DND-41 (cell line): Measurements from ENCODE around the gene TMEM9.

Experiments
- ATAC-seq: fragments of 200-7000 bp; cut with Tn5 transposase; 3 replicates; pipeline ENCODE4 v1.9.1; 2021; ENCODE audit warnings: low read depth; ENCODE audit not compliant: insufficient read depth
- DNase-seq: peaks from one replicate; pipeline ENCODE4 v3.0.0-alpha.2; 2020
- H2AFZ ChIP-seq: 2 replicates; pipeline ENCODE4 v1.6.0; 2012; ENCODE audit warnings: low read depth, low read length
- H3K27ac ChIP-seq: 2 replicates; pipeline ENCODE4 v1.5.1; 2012; ENCODE audit warnings: low read length, inconsistent platforms
- H3K27me3 ChIP-seq: fragments of 200-600 bp; sonication (generic); 2 replicates; pipeline ENCODE4 v1.6.0; 2012; ENCODE audit warnings: low read length, mild to moderate bottlenecking, inconsistent platforms; ENCODE audit not compliant: insufficient read depth, poor library complexity
- H3K36me3 ChIP-seq: 2 replicates; pipeline ENCODE4 v1.5.1; 2012; ENCODE audit warnings: low read length, inconsistent platforms; ENCODE audit not compliant: insufficient read depth
- H3K4me1 ChIP-seq: 2 replicates; pipeline ENCODE4 v1.5.1; 2012; ENCODE audit warnings: mild to moderate bottlenecking, low read length; ENCODE audit not compliant: insufficient read depth
- H3K4me2 ChIP-seq: 2 replicates; pipeline ENCODE4 v1.6.0; 2012; ENCODE audit warnings: mild to moderate bottlenecking, moderate library complexity, low read length, inconsistent platforms; ENCODE audit not compliant: insufficient read depth
- H3K4me3 ChIP-seq, 2 experiments: fragments of 200-600 bp in 1 of 2; shearing (Covaris generic) in 1 of 2; 2 replicates each; pipeline ENCODE4 v1.5.1; 2012 to 2016; ENCODE audit warnings: inconsistent platforms in 2 of 2, low read length in 2 of 2, mild to moderate bottlenecking in 2 of 2, low read depth in 1 of 2, moderate library complexity in 1 of 2
- H3K79me2 ChIP-seq: 2 replicates; pipeline ENCODE4 v1.6.0; 2012; ENCODE audit warnings: low read length, inconsistent platforms; ENCODE audit not compliant: insufficient read depth
- H3K9ac ChIP-seq: 2 replicates; pipeline ENCODE4 v1.6.0; 2012; ENCODE audit warnings: low read depth, mild to moderate bottlenecking, inconsistent platforms, low read length, moderate library complexity
- H3K9me3 ChIP-seq: 2 replicates; pipeline ENCODE4 v1.5.1; 2012; ENCODE audit warnings: low read length, moderate library complexity, mild to moderate bottlenecking, inconsistent platforms; ENCODE audit not compliant: insufficient read depth, severe bottlenecking
- H4K20me1 ChIP-seq: 2 replicates; pipeline ENCODE4 v1.6.0; 2012; ENCODE audit warnings: low read length; ENCODE audit not compliant: insufficient read depth
- EZH2 ChIP-seq: IDR thresholded peaks from 3 replicates; pipeline ENCODE4 v1.6.1; 2012; ENCODE audit warnings: borderline replicate concordance, low read depth, mild to moderate bottlenecking, moderate library complexity, low read length, inconsistent platforms; ENCODE audit not compliant: severe bottlenecking
- TF ChIP-seq, protein P1 (sequence below): IDR thresholded peaks from 2 replicates; pipeline ENCODE4 v1.5.1; 2012; ENCODE audit warnings: borderline replicate concordance, low read length, moderate library complexity, mild to moderate bottlenecking; ENCODE audit not compliant: poor library complexity, severe bottlenecking; ENCODE audit errors: extremely low read depth

Gene TMEM9

GRCh38 chr1:201098992-201099677 lies 55.1 kb downstream of the TMEM9 start:
- H3K27me3 ChIP-seq = peaks cover 4% of the 10 kb centered on the region

DNA sequence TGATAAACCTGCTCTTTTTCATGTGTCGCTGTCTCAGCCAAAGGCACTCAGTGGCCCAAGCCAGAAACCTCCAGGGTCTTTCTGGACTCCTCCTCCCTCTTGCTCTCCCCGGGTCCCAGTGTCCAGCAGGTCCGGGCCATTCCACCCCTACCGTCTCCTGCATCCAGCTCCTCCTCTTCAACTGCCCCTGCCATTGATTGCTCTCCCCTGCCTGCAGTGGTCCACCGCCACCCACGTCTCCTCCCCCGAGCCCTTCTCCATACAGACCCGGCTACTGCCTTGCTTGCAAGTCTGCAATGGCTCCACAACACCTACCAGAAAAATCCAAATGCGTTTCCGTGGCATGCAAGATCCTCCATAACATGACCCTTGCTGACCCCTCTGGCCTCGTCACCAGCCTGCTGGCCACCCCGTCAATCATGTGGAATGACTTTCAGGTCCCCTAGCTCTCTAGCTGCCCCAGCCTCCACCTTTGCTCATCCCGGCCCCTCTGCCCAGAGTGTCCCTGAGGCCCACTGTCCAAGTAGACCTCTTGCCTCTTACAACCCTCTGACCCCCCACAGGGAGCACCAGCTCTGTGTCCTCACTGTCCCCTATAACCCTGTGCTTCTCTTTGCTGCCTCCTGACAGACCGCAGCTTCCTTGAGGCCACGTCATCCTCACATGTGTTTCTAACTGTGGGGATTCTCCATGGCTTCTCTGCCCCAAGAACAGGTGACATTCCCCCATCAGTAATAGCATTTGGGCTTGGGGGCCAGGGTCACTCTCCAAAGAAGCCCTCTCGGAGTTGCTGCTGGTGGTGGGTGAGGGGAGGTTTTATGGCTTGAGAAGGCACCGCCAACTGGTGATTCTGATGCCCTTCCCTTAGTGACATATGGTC lies 57.1 kb downstream of the TMEM9 start:
- no peak for TF ChIP-seq EZH2
- TF ChIP-seq, protein P1, sequence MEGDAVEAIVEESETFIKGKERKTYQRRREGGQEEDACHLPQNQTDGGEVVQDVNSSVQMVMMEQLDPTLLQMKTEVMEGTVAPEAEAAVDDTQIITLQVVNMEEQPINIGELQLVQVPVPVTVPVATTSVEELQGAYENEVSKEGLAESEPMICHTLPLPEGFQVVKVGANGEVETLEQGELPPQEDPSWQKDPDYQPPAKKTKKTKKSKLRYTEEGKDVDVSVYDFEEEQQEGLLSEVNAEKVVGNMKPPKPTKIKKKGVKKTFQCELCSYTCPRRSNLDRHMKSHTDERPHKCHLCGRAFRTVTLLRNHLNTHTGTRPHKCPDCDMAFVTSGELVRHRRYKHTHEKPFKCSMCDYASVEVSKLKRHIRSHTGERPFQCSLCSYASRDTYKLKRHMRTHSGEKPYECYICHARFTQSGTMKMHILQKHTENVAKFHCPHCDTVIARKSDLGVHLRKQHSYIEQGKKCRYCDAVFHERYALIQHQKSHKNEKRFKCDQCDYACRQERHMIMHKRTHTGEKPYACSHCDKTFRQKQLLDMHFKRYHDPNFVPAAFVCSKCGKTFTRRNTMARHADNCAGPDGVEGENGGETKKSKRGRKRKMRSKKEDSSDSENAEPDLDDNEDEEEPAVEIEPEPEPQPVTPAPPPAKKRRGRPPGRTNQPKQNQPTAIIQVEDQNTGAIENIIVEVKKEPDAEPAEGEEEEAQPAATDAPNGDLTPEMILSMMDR = no peak
- H3K27me3 ChIP-seq = peaks cover 4% of the 10 kb centered on the region
- ATAC-seq = no peak
- no peaks in the 10 kb centered on the region for H3K4me1 ChIP-seq
- no peaks in the 10 kb centered on the region for H3K36me3 ChIP-seq
- no peak overlapping the region for H3K9ac ChIP-seq
- no peaks in the 10 kb centered on the region for H3K9me3 ChIP-seq
- H3K4me3 ChIP-seq = no peak overlapping the region
- DNase-seq = no peak
- peaks cover 10% of the 10 kb centered on the region; the same call in 1 of the 2 replicates for H4K20me1 ChIP-seq
- no peak overlapping the region for H2AFZ ChIP-seq
- H3K4me2 ChIP-seq = no peak overlapping the region
- no peaks in the 10 kb centered on the region for H3K79me2 ChIP-seq
- H3K27ac ChIP-seq = no peak overlapping the region

More at GRCh38 chr1:201098992-201099677, 55.1 kb downstream of the TMEM9 start:
- Histone ChIP-seq H2AFZ (no peak overlapping the region), H4K20me1 (peaks cover 12% of the 10 kb centered on the region; the same call in 1 of the 2 replicates), H3K4me2 (no peak overlapping the region), H3K4me3 (no peak overlapping the region), H3K36me3 (no peaks in the 10 kb centered on the region), H3K4me1 (no peaks in the 10 kb centered on the region), H3K9me3 (no peaks in the 10 kb centered on the region), H3K79me2 (no peaks in the 10 kb centered on the region), H3K9ac (no peak overlapping the region), H3K27ac (no peak overlapping the region)
- no peak for DNase-seq
- TF ChIP-seq, protein P1 = no peak
- no peak for TF ChIP-seq EZH2
- ATAC-seq = no peak

- Histone ChIP-seq H3K9me3 (no peaks in the 10 kb centered on the region), H3K79me2 (no peaks in the 10 kb centered on the region), H3K4me2 (no peak overlapping the region), H3K27me3 (peaks cover 10% of the 10 kb centered on the region), H3K9ac (no peak overlapping the region), H4K20me1 (0 out of 2 replicates have a peak, but pooled peaks cover 9% of the 10 kb centered on the region), H3K27ac (no peak overlapping the region), H2AFZ (no peak overlapping the region), H3K4me3 (no peak overlapping the region), H3K36me3 (no peaks in the 10 kb centered on the region), H3K4me1 (no peaks in the 10 kb centered on the region)
- DNase-seq (no peak), ATAC-seq (no peak)
- no peak for TF ChIP-seq EZH2
- TF ChIP-seq, protein P1 = no peak
Measured at GRCh38 chr1:201096041-201096461, 58.2 kb downstream of the TMEM9 start.
